HG02970 (cell line): ENCODE results near the gene WFS1.

ENCODE experiments used
- ATAC-seq: cut with Tn5 transposase; IDR thresholded peaks from one replicate; pipeline ENCODE4 v1.9.1; 2021; ENCODE audit warnings: mild to moderate bottlenecking, moderate library complexity, moderate number of reproducible peaks; ENCODE audit not compliant: unreplicated experiment, low FRiP score

WFS1 gene

DNA sequence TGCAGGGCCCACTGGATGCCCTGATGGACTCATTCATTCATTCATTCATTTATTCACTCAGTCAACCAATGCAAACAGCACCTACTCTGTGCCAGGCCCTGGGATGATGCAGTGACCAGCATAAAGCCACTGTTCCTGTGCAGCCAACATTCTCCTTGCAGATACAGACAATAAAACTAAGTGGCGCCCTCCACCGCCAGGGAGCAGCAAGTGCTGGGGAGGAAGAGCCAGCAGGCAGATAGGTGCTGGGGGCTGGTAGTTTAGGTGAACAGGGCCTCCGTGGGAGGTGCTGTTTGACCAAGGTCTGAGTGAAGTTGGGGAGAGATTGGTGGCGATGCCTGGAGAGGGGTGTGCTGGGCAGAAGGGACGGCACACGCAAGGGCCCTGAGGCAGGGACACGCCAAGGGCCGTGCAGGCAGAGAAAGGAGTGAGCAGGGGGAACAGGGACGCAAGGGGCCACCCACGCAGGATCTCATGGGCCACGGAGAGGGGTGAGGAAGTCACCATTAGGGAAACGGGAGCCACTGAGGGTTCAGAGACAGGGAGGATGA, 65.5 kb downstream of the WFS1 start:
- ATAC-seq = no peak

DNA sequence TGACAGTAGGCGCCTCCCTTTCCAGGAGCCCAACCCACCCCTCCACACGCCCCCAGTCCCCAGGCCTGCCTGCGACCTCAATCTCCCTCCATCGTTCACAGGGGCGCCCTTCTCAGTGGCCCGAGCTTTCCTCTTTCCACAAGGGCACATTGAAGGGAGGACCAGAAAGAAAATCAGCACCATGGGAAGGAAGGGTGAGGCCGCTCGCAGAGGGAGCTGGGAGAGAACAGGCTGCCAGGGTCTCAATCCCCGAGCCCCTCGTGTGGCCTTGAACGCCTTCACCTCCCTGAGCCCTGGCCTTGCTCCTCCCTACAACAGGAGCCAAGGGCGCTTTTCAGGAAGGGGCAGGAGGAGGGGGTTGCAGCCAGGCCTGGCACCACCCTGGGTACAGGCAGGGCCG, 66.5 kb downstream of the WFS1 start:
- ATAC-seq = no peak

DNA sequence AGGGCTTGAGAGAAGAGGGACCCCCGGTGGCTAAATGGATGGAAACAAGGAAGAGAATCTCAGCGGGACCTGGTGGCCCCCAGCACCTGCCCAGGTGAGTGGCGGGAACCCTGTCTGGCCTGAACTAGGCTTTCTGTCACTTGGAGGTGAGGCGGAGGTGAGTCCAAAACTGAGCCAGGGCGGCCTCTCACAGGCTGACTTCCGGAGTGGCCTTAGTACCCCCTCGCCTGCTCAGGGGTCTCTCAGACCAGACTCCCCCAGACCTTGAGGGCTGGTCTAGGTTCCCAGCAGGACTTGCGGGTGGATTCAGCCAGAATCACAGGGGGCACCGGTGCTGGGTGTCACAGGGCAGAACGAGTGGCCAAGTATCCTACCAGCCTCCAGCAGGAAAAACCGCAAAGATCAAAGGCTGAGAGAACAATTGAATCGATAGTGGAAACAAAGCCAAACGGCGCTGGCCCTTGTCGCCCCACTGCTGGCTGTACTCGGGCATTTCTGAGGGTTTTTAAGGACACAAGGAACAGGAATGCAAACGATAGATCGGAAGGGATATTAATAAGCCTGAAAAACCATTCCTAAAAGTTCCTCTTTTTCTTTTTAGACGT, 67.8 kb downstream of the WFS1 start:
- no peak for ATAC-seq

DNA sequence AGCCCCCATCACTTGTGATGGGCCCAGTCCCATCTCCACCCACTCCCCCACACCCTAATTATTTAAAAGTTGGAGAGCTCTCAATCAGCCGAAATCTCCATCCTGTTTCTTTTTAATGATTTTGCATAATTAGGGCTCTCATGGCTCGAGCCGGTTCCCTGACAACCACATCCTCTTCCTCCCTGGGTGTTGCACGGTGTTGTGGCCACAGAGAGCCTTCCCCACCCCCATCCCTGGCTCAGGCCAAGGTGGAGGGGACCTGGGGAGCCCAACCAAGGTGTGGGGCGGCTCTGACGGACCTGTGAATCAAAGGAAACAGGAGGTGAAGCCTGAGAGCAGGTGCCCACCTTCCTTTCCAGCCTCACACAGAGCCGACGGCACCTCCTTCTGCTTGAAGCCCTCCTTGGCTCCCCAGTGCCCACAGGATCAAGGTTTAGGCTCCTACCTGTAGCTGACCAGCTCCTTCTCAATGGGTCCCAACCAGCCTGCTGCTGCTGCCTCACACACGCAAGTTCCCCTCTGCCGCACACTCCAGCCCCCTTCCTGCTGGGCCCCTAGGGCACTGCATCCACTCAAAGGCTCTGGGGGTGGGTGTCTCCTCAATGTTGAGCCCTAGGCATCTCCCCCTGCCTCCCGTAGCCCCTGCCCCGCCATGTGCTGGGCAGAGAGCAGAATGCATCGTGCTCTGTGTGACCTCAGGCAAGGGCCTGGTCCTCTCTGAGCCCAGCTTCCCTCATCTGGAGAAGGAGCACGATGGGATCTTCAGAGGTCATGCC, 68.7 kb downstream of the WFS1 start:
- no peak for ATAC-seq

DNA sequence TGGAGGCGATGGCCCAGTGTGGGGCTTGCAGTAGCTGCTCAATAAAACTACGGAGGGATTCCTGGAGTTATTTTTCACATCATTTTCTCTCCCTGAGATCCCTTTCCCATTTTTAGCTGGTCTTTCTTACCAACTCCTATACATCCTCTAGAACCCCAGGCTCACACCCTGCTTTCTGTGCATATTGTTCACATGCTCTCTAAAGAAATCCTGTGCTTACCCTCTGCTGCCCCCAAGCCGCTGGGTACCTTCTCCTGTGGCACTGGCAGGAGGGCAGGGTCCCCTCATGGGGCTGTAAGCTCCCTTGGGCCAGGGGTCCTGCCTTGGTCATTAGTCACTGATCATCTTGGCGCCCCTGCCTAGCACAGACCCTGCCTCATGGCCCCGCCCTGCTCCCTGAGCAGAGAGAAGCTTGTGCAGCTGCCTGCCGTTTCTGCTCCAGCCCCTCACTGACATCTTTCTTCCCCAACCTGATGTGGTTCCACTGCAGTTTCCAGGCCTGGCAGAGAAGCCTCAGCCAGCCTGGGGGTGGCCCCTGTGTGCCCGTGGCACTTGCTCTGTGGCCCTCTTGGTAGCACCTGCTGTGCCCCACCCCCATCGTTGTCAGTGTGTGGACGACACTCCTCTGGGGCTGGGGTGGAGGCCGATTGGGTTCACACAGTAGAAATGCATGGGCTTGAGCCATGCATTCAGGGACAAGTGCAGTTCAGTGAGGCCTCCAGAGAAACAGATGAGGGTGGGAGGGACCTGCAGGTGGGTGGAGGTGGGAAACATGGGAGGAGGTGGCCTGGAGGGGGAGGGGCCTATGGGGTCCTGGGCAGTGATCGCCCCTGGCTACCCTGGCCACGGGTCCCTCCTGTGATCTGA, 69.5 kb downstream of the WFS1 start:
- no peak for ATAC-seq

DNA sequence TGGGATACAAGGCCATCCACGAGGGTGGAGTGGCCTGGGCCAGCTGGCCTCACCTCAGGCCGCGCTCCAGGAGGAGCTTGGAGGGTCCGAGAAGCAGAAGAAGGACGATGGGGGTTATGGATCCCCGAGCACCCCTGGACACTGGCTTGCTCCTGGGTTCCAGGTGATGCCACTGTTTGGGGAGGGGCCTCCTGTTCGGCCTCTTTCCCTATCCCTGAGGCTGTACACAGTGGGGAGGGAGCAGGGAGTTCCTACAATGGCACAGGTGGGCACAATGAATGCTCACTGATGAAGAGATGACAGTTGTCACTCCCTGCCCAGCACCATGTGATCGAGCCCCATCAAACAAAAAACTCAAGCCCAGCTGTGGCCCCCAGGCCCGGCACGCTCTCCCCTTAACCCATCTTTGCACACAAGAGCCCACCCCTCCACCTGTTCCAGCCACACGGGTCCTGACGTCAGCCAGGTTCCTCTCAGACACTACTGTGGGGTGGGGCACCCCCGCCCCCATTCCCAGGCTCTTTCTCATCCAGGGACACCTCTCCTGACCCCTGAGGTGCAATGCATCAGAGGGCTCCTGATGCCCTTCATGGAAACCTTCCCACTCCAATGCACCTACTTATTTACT, 70.3 kb downstream of the WFS1 start:
- ATAC-seq = no peak

DNA sequence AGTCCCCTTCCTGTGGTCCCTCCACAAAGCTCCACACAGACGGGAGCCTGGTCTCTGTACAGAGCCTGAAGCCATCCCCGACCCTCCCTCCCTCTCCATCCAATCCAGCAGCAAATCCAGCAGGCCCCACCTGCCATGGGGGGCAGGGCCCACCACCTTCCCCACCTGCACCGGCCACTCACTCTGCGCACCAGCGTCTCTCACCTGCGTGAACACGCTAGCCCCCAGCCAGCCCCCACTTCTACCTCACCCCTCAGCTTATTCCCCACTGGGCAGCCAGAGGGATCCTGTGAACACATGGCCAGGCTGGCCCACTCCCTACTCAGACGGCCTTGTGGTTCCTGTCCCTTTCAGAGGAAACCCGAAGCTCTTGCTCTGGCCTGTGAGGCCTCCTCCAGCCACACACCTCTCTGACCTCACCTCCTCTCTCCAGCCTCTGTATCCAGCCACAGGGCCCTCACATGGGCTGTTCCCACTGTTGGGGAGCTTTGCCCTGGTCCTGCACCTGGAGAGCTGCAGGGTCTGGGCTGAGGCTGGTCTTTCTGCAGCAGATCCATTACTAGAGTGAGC, 70.9 kb downstream of the WFS1 start:
- no peak for ATAC-seq

DNA sequence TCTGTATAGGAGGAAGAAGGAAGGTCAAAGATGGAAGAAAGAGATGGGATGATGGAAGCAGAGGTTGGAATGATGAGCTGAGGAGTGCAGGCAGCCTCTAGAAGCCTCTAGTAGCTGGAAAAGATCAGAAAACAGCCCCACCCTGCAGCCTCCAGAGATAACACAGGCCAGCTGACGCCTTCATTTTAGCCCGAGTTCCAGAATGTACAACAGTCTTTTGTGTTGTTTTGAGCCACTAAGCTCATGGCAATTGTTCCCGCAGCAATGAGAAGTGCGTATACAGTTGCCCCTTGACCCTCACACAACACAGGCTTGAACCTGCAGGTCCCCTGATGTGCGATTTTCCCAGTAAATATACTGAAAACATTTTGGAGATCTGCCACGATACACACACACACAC, 72.0 kb downstream of the WFS1 start:
- ATAC-seq = no peak

DNA sequence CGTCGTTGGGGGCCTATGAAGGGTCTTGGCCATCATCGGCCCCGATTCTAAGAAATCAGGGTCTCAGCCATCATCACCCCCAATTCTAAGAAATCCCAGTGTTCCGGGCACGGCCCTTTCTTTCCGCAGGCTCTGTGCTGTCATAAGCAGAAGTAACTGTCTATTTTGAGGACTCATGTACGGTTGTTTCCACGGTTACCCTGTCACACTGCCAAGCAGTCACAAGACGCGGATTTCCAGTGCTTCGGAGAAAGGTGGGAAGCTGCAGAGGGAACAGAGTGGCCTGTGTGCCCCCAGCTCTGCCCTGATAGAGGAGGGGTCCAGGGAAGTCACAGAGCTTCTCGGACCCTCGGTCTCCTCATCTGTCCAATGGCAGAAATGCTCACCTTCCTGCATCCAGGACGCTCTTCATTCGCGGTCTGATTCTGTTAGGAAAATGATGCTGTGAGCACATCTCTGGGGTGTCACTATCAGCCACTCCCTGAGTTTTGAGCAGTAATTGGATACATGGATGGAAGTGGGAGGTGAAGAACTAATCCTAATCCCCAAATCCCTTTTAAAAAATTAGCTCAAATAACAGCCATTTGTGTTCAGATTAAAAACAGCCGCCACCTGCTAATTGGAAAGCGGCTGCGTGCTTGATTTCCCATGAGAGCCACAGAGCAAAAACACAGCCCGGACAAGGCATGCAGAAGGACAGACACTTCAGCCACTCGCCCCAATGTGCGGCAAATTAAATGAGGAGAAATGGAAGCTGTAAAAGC, 73.1 kb downstream of the WFS1 start:
- no peak for ATAC-seq

DNA sequence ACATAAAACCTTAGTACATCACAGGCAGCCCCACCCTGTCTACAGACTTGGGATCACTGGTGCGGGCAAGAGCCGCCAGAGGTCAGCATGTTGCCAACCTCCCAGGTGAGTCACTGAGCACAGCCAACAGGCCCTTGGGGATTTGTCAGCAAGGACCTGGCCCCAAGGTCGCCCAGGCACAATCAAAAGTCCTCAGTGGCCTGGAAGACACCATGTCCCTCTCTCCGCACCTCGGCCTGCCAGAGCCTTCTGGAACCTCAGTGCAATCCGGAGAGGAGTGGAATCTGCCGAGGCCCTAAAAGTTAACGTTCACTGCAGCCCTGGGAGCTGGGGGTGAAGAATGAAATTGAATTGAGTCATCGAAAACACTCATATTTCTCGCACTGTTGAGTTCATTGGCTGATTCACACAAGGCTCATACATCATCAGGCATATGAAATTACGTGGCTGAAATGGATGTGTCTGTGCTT, 74.3 kb downstream of the WFS1 start:
- no peak for ATAC-seq

DNA sequence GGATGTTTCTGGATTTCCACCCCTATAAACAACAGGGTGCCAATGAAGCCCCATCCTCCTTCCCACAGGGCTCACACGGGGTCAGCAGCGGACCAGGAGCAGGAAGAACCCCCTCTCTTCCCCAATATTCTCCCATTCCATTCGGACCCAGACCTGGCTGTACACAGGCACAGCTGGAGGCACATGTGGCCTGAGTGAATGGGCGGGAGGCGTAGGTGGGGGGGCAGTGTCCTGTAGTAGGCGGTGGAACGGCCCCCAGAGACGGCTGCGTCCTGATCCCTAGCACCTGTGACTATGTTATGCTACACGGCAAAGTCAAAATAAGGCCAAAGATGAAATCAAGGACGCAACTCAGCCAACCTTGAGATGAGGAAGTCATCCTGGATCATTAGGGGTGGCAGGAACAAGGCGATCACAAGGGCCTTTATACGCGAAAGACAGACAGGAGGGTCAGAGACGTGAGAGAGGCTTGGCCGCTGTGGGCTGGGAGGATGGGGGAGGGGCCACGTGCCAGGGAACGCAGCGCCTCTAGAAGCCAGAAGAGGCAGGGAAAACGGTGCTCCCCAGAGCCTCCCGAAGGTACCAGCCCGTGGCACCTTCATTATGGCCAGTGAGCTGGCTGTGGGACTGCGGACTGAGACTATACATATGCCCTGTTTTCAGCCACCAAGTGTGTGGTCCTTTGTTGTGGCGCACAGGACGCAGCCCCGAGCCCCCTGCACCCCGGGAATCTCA, 75.6 kb downstream of the WFS1 start:
- no peak for ATAC-seq

DNA sequence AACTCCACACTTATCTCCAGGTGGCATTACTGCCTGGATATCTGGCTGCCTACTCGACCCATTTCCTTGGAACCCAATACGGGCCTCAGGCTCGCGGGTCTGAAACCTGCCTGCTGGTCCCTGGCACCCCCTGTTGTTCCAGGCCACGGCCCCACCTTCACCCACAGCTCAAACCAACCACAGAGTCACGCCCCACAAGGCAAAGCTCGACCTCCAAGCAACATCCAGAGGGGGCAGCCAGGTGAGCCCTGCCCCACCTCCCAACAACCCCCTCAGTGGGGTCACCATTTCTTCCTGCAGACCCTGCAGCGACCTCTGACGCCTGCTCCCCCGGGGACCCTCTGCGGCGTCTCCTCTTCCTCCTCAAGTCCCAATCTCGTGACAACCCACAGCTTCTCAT, 76.2 kb downstream of the WFS1 start:
- ATAC-seq = no peak

DNA sequence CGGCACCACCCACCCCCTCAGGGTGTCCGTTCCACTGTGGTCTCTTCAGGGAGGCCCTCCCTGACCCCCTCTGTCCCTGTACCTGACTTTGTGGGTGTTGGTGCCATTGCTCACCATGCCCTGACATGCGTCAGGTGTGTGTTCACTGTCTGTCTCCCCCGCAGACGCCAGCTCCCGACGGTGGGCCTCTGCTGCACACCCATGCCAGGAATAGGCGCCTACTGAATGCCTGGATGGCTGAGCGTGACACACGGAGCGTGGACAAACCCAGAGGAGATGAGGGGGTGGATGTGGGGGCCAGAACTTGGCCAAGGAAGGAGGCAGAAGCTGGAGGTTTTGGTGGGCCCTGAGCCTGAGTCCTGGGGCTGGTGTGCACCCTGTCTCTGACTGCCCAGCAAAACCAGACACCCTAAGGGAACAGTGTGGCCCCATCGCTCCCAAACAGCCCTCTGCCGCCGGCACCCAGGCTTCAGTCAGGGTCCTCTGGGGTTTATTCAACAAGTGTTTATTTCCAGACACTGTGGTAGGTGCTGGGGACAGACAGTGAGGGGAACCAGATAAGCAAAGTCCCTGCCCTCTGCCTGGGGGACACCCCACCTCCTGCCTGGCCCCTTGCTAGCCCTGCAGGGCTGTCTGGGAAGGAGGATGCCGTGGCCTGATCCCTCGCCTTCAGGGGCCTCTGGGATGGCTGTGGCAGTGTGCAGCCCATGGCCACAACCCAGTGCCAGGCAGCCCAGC, 76.9 kb downstream of the WFS1 start:
- no peak for ATAC-seq

DNA sequence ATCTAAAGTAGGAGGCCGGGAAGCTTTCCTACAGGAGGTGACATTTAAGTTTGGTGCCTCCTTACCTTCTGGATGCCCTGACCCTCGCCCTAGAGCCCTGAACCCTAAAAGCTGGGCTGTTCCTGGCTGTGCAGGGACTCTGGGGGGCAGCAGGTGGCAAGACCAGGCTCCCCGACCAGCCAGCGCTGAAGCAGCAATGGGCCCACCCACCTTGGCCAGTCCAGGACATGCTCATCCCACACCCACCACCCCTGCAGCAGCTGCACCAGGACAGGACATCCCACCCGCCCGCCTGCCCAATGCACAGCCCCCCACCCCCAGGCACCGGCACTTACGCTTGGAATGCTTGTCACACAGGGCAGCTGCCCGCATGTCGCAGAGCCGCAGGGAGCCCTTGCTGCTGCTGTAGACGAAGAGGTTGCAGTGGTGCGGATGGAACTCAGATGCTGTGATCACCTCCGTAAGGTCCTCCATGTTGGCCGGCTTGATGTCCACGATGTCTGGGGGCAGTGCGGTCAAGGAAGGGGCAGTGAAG, 77.9 kb downstream of the WFS1 start:
- ATAC-seq = no peak

DNA sequence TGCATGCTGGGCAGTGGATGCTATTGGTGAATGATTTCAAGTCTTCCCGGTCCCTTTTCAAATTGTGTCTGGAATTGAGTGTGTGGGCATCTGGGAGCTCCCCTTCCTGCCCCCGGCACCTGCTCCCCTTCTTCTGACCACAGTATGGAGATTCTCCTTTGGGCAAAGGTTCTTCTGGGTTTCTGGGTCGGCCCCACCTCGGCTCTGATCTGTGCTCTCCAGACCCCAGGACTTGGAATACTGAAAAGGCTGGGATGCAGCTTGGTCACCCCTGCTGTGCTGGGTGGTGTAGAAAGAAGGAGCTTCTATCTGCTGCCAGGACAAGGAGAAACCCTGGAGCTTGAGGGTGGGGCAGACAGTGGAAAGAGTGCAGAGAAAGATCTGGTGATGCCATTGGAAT, 78.8 kb downstream of the WFS1 start:
- ATAC-seq = no peak

DNA sequence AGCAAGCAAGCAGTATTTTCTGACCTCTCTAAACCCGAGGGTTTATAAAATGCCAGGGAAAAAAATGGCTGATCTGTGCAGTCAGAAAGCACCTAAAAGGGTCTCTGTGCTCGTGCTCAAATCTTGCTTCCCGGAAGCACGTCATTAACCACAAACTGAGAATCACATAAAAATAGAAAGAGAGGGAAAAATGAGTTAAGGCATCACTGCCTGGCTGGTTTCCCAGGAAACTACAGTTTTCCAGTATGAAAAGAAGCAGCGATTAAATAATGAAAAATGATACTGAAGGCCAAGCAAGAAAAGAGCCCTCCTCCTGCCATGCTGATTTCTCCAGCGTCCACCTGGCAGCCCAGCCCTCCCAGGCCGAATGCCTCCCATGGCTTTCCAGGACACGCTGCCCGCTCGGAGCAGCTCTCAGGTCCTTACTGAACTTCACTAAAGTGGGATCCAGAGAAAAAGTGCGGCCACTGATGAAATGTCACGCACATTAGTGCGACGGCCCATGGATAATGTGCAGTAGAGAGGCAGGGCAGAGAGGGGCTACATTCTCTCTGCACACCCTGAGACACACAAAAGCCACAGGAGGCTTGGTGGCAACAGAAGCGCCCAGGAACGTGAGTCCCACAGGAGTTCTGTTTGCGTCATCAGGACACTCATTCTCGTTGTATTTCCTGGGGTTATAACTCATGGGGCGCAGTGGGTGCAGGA, 80.4 kb downstream of the WFS1 start:
- ATAC-seq = no peak

DNA sequence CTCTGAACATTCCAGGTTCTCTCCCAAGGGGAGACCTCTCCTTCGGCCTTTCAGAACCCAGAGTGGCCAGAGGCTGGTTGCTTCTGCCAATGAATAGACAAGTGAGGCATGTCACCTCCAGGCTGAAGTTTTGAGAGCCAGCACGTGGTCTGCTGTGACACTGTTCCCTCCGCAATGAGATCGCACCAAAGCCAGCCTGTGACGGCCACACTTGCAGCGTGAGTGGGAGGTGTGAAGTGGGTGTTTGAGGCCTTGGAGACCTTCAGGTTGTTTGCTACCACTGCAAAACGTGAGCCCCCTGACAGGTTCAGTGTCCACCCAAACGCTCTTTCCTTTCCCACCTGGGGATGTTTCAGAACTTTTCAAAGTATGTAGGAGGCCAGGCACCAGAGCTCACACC, 81.0 kb downstream of the WFS1 start:
- ATAC-seq = no peak
